K562 (cell line): Measurements from ENCODE around the gene NDUFAF4.

Experiments
- CTCF ChIP-seq, 3 experiments: IDR thresholded peaks in 2 of 3; conservative IDR thresholded peaks in 1 of 3; 2 replicates each; pipeline ENCODE4 v1.5.1; 2011 to 2012; ENCODE audit warnings: low read length in 3 of 3, mild to moderate bottlenecking in 3 of 3, control low read depth in 2 of 3, improper control_type of control experiment in 1 of 3, inconsistent platforms in 1 of 3, low read depth in 1 of 3, mixed read lengths in 1 of 3, moderate library complexity in 1 of 3; ENCODE audit not compliant: insufficient read depth in 2 of 3
- EHMT2 ChIP-seq: fragments of 450-650 bp; IDR thresholded peaks from 2 replicates; pipeline ENCODE4 v1.6.1; 2018; ENCODE audit warnings: antibody characterized with exemption
- GABPA ChIP-seq: fragments of 200-800 bp; sonication (Bioruptor generic); conservative IDR thresholded peaks from 2 replicates; pipeline ENCODE4 v1.6.1; 2016; ENCODE audit warnings: low read depth, missing genetic modification characterization, missing compliant biosample characterization
- JUN ChIP-seq, 2 experiments: sonication (generic) in 1 of 2; formaldehyde crosslinking in 1 of 2; IDR thresholded peaks; 2 replicates each; pipeline versions ENCODE4 v1.6.1 to v1.8.0; 2012 to 2022; ENCODE audit warnings: borderline replicate concordance in 2 of 2, mild to moderate bottlenecking in 2 of 2, improper control_type of control experiment in 1 of 2, low read depth in 1 of 2, low read length in 1 of 2, missing genetic modification reagents in 1 of 2
- MAFG ChIP-seq: fragments of 450-650 bp; conservative IDR thresholded peaks from 2 replicates; pipeline ENCODE4 v1.6.1; 2016; ENCODE audit warnings: missing genetic modification characterization, missing compliant biosample characterization
- MIER1 ChIP-seq: fragments of 450-650 bp; IDR thresholded peaks from 2 replicates; pipeline ENCODE4 v1.6.1; 2016; ENCODE audit warnings: antibody characterized with exemption, mild to moderate bottlenecking, low read depth
- POLR2A ChIP-seq: fragments of 450-650 bp; conservative IDR thresholded peaks from 2 replicates; pipeline ENCODE4 v1.6.1; 2016
- RBFOX2 ChIP-seq: fragments of 200-400 bp; formaldehyde crosslinking; IDR thresholded peaks from 2 replicates; pipeline ENCODE4 v1.6.1; 2017; ENCODE audit warnings: low read depth, mild to moderate bottlenecking, low read length, moderate library complexity
- TAF15 ChIP-seq: fragments of 200-400 bp; formaldehyde crosslinking; IDR thresholded peaks from 2 replicates; pipeline ENCODE4 v1.6.1; 2017; ENCODE audit warnings: mild to moderate bottlenecking, low read depth, low read length, moderate library complexity
- TRIM28 ChIP-seq: fragments of 450-650 bp; IDR thresholded peaks from 2 replicates; pipeline ENCODE4 v1.6.1; 2017
- ZNF121 ChIP-seq: sonication (generic); formaldehyde crosslinking; conservative IDR thresholded peaks from 2 replicates; pipeline ENCODE4 v1.8.0; 2022; ENCODE audit warnings: missing genetic modification reagents
- ZNF639 ChIP-seq, 2 experiments: fragments of 200-800 bp in 1 of 2; sonication (Bioruptor generic) in 1 of 2; sonication (generic) in 1 of 2; formaldehyde crosslinking in 1 of 2; IDR thresholded peaks in 1 of 2; conservative IDR thresholded peaks in 1 of 2; 2 replicates each; pipeline versions ENCODE4 v1.5.0 to v1.6.1; 2016 to 2020; ENCODE audit warnings: missing compliant biosample characterization in 1 of 2, missing genetic modification characterization in 1 of 2, missing genetic modification reagents in 1 of 2

GRCh38 chr6:96939007-96939805 lies 41.5 kb upstream of the NDUFAF4 start:
- no peak for TF ChIP-seq ZNF639 (CRISPR knock-in tag; conservative IDR thresholded peaks at IDR 0.05 in 1 of 2, IDR thresholded peaks at IDR 0.05 in 1 of 2)
- TF ChIP-seq CTCF (IDR thresholded peaks at IDR 0.05 in 2 of 3, conservative IDR thresholded peaks at IDR 0.05 in 1 of 3; ENCODE audit: insufficient read depth in 2 of 3, low read depth in 1 of 3, low read length in 3 of 3): no peak
- no peak for TF ChIP-seq TRIM28
- TF ChIP-seq JUN (IDR thresholded peaks at IDR 0.05; ENCODE audit: borderline replicate concordance, low read depth, low read length): 0 out of 2 replicates have a peak, but pooled peaks have one; percentile 11
- TF ChIP-seq JUN (CRISPR knock-in tag; IDR thresholded peaks at IDR 0.05; ENCODE audit: borderline replicate concordance): no peak
- no peak for TF ChIP-seq MIER1
- TF ChIP-seq TAF15: no peak
- no peak for TF ChIP-seq RBFOX2
- no peak for TF ChIP-seq POLR2A
- TF ChIP-seq ZNF121 (CRISPR knock-in tag): no peak
- no peak for TF ChIP-seq GABPA (tag)
- peak; percentile 35 for TF ChIP-seq MAFG (tag)
- TF ChIP-seq EHMT2: no peak
